Aortic smooth muscle cell (primary cell): ENCODE data around the gene ZNF83. TPM values are rescaled to one million over a fixed set of nuclear protein-coding genes. Genes with fewer than 3 reads are reported as not detected.

Source experiments
- total RNA-seq: library from RNA; depleted of rRNA; stranded (reverse); fragments of >200 nt; gene quantifications from 2 replicates; pipeline ENCODE4 v1.2.3, GENCODE V29; 2014

ZNF83 gene
- total RNA-seq: 68.5 and 70.8 TPM in 2 replicates

DNA sequence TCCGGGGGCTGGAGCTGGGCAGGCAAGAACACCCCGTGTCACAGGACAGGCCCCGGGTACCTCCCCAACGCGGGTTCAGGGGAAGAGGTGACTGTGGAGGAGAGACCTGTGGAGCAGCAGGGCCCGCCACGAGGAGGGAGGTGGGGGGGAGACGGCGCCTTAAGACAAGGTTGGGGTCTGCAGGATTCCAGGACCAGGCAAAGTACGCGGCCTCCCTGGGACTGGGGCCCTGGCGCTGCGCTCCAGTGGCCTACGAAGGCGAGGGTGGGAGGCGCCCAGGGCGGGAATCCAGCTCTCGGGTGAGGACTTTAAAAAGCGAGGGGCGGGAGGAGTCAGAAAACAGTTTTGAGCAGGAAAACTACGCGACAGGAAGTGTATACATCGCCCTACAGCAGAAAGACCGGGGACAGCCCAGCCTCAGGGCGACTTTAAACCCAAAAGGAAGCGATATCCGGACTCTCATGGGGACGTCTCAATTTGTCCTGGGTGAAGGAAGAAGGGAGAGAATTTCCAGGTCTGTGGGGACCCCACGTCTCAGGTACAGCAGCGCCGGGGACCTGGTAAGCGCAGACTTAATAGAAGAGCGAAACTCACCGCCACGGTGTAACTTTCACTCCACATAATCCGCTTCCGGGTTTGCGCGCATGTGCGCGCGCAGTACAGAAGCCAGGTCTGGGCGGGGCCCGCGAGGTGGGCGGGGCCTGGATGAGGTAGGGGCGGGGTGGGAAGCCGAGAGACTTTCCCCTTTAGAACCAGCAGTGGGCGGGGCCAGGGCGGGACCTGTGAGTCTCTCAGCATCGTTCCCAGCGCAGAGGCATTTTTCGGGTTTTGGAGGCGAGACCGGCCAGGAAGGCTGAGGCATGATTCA is at the start of gene ZNF83:
TSS of gene ZNF83 (minus strand) at position 638 of the 868 bp plus-strand sequence.

DNA sequence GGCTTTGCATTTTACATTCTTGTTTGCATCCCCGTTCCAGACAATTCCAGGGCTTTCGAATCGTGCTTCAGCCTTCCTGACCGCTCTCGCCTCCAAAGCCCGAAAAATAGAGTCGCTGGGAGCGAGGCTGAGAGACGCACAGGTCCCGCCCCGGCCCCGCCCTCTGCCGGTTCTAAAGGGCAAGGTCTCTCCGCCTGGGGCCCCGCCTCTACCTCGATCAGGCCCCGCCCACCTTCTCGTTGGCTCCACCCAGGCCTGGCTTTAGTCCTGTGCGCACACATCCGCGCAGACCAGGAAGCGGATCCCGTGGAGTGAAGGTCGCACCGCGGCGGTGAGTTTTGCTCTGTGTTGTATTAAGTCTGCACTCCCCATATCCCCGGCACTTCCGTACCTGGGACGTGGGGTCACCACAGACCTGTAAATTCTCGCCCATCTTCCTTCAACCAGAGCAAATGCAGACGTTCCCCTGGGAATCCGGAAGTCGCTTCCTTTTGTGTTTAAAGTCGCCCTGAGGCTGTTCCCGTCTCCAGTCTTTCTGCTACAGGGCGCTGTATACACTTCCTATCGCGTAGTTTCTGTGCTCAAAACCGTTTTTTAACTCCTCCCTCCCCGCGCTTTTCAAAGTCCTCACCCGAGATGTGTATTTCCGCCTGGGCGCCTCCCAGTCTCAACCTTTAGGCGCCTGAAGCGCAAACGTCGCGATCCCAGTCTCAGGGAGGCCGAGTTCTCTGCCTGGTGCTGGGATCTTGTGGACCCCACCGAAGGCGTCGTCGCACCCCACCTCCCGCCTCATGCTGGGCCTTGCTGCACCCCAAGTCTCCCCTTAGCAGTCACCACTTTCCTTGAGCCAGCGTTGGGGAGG is 67.9 kb downstream of the ZNF83 start, which contains the start of gene ZNF701:
TSS of gene ZNF701 (plus strand) at position 288 of the 862 bp plus-strand sequence. CDS start 3,861 bp downstream, outside the sequence.

Other genes starting within 250 kb of the ZNF83 start
- gene ZNF528, start 240.5 kb downstream of the ZNF83 start, total RNA-seq: 24.9 and 30.3 TPM in 2 replicates
- 0.25 TPM in 1 of 2 replicates, not detected in the other for gene ZNF534, start 209.2 kb downstream of the ZNF83 start, total RNA-seq
- 5.9 and 6.2 TPM in 2 replicates for gene ZNF578, start 184.8 kb downstream of the ZNF83 start, total RNA-seq
- 17.6 and 19.2 TPM in 2 replicates for gene ZNF808, start 110.7 kb downstream of the ZNF83 start, total RNA-seq
- gene ZNF701, start 68.1 kb downstream of the ZNF83 start, total RNA-seq: 11.8 and 12.7 TPM in 2 replicates
- gene ZNF611, start 96.7 kb upstream of the ZNF83 start, total RNA-seq: 11.3 and 11.6 TPM in 2 replicates
- 2.2 and 2.6 TPM in 2 replicates for gene ZNF600, start 148.4 kb upstream of the ZNF83 start, total RNA-seq
- 12.2 and 16.2 TPM in 2 replicates for gene ZNF28, start 183.3 kb upstream of the ZNF83 start, total RNA-seq
- 14.8 and 21.0 TPM in 2 replicates for gene ZNF468, start 219.3 kb upstream of the ZNF83 start, total RNA-seq